Gastroesophageal sphincter (tissue), 3 donors: ENCODE results near the gene AHI1.

ENCODE experiments used
- EP300 ChIP-seq: sonication (generic); formaldehyde crosslinking; IDR thresholded peaks from one replicate; pipeline ENCODE4 v1.6.1; 2017; ENCODE audit warnings: antibody characterized with exemption, mild to moderate bottlenecking
- POLR2A ChIP-seq, 2 donors: fragments of 450-650 bp; IDR thresholded peaks; one replicate each; pipeline ENCODE4 v1.6.1; 2017; ENCODE audit warnings: antibody characterized with exemption in 2 of 2, mild to moderate bottlenecking in 2 of 2, moderate library complexity in 1 of 2
- TF ChIP-seq, protein P1 (sequence below), 4 experiments: fragments of 200-600 bp in 2 of 4; fragments of 450-650 bp in 2 of 4; sonication (generic) in 1 of 4; IDR thresholded peaks; one replicate each; pipeline ENCODE4 v1.5.1; 2017 to 2019; ENCODE audit warnings: antibody characterized with exemption in 4 of 4, mild to moderate bottlenecking in 2 of 4, moderate library complexity in 2 of 4

- TF ChIP-seq, protein P1, sequence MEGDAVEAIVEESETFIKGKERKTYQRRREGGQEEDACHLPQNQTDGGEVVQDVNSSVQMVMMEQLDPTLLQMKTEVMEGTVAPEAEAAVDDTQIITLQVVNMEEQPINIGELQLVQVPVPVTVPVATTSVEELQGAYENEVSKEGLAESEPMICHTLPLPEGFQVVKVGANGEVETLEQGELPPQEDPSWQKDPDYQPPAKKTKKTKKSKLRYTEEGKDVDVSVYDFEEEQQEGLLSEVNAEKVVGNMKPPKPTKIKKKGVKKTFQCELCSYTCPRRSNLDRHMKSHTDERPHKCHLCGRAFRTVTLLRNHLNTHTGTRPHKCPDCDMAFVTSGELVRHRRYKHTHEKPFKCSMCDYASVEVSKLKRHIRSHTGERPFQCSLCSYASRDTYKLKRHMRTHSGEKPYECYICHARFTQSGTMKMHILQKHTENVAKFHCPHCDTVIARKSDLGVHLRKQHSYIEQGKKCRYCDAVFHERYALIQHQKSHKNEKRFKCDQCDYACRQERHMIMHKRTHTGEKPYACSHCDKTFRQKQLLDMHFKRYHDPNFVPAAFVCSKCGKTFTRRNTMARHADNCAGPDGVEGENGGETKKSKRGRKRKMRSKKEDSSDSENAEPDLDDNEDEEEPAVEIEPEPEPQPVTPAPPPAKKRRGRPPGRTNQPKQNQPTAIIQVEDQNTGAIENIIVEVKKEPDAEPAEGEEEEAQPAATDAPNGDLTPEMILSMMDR (IDR thresholded peaks at IDR 0.05) = no peak
- TF ChIP-seq EP300 (no peak), POLR2A (IDR thresholded peaks at IDR 0.05) (no peak)
Observed at GRCh38 chr6:135286962-135287538, 210.5 kb downstream of the AHI1 start.
